Measurements from ENCODE around the gene SLF2.

GRCh38 chr10:101008823-101009423 lies 96.2 kb downstream of the SLF2 start:
- no peak for TF ChIP-seq CTCF (IDR thresholded peaks at IDR 0.05; ENCODE audit: control extremely low read depth in 1 of 3, insufficient read depth in 1 of 3, low read depth in 1 of 3, low read length in 3 of 3)
- no peak for TF ChIP-seq MAX (IDR thresholded peaks at IDR 0.05)
